Endothelial cell of umbilical vein (primary cell): ENCODE results near the gene MTHFR. TPM values are rescaled to one million over a fixed set of nuclear protein-coding genes. Genes with fewer than 3 reads are reported as not detected.
A peak's percentile ranks its signal among the peaks of the same experiment; 100 is the strongest.

Experiments
- BruUV-seq: library from RNA; stranded (reverse); fragments of 400-500 nt; replicated peaks from 2 replicates; lab custom pipeline; 2021; lab: Mats Ljungman, UMichigan
- CTCF ChIA-PET: fragments of 300-600, 350-600 bp; sonication (Branson Sonifier 250); formaldehyde crosslinking; loops from one replicate; lab custom pipeline; 2021; ENCODE audit warnings: antibody characterized with exemption, inconsistent platforms; lab: Charles Lee
- POLR2A ChIA-PET: fragments of 300-600, 350-600 bp; sonication (Branson Sonifier 250); formaldehyde crosslinking; loops from one replicate; lab custom pipeline; 2021; ENCODE audit warnings: antibody characterized with exemption, inconsistent platforms; lab: Charles Lee
- DNase-seq: peaks from one replicate; pipeline ENCODE4 v3.0.0-alpha.2; 2011; ENCODE audit warnings: low read depth, low spot score
- FAIRE-seq: peaks from 2 replicates; lab custom pipeline; 2011; peaks lifted over from hg19 to GRCh38; lab: Jason Lieb, UNC
- H2AFZ ChIP-seq: 2 replicates; pipeline ENCODE4 v1.6.0; 2012; ENCODE audit warnings: low read depth, low read length, control low read depth, inconsistent platforms
- H3K27ac ChIP-seq: 2 replicates; pipeline ENCODE4 v1.5.1; 2011; ENCODE audit warnings: low read depth, mild to moderate bottlenecking, control low read depth, low read length, moderate library complexity; ENCODE audit not compliant: insufficient read depth
- H3K27me3 ChIP-seq, 2 experiments: 2 replicates each; pipeline versions ENCODE4 v1.6.0 to v1.6.1; 2011; ENCODE audit warnings: low read length in 2 of 2, mixed read lengths in 1 of 2; ENCODE audit not compliant: control insufficient read depth in 2 of 2, insufficient read depth in 2 of 2
- H3K36me3 ChIP-seq, 2 experiments: 2 replicates in 1 of 2; 3 replicates in 1 of 2; pipeline ENCODE4 v1.5.1; 2011; ENCODE audit warnings: low read length in 2 of 2, mild to moderate bottlenecking in 1 of 2, moderate library complexity in 1 of 2; ENCODE audit not compliant: control insufficient read depth in 2 of 2, insufficient read depth in 2 of 2; ENCODE audit errors: extremely low read depth in 1 of 2
- H3K4me1 ChIP-seq: 3 replicates; pipeline ENCODE4 v1.5.1; 2011; ENCODE audit warnings: mild to moderate bottlenecking, low read length; ENCODE audit not compliant: control insufficient read depth, insufficient read depth; ENCODE audit errors: extremely low read depth
- H3K4me2 ChIP-seq: 2 replicates; pipeline ENCODE4 v1.6.1; 2011; ENCODE audit warnings: low read length, control low read depth, mixed read lengths; ENCODE audit not compliant: insufficient read depth
- H3K4me3 ChIP-seq, 3 experiments: fragments of 200-600 bp in 1 of 3; sonication (generic), shearing (Covaris generic) in 1 of 3; replicated peaks in 1 of 3; 2 replicates each; pipeline ENCODE4 v1.5.1; 2011 to 2016; ENCODE audit warnings: control low read depth in 3 of 3, low read length in 3 of 3, mild to moderate bottlenecking in 2 of 3, inconsistent platforms in 1 of 3, low read depth in 1 of 3, moderate library complexity in 1 of 3; ENCODE audit not compliant: insufficient read depth in 1 of 3
- H3K79me2 ChIP-seq: 2 replicates; pipeline ENCODE4 v1.6.0; 2012; ENCODE audit warnings: low read length, inconsistent platforms; ENCODE audit not compliant: control insufficient read depth, insufficient read depth
- H3K9ac ChIP-seq: replicated peaks from 2 replicates; pipeline ENCODE3; 2011; ENCODE audit warnings: low read length, control low read depth; ENCODE audit not compliant: insufficient read depth; ENCODE audit errors: extremely low read depth
- H3K9me1 ChIP-seq: replicated peaks from 3 replicates; pipeline ENCODE4 v1.6.0; 2011; ENCODE audit warnings: mild to moderate bottlenecking, low read length; ENCODE audit not compliant: control insufficient read depth, insufficient read depth; ENCODE audit errors: extremely low read depth
- H3K9me3 ChIP-seq: replicated peaks from 2 replicates; pipeline ENCODE4 v1.5.1; 2012; ENCODE audit warnings: low read length, inconsistent platforms; ENCODE audit not compliant: control insufficient read depth, insufficient read depth
- H4K20me1 ChIP-seq: replicated peaks from 2 replicates; pipeline ENCODE3; 2011; ENCODE audit warnings: mild to moderate bottlenecking, low read length; ENCODE audit not compliant: control insufficient read depth, insufficient read depth; ENCODE audit errors: extremely low read depth
- CTCF ChIP-seq, 2 donors: IDR thresholded peaks; 1 replicate in 1 of 2; 2 replicates in 1 of 2; pipeline ENCODE4 v1.5.1; 2011; ENCODE audit warnings: low read length in 2 of 2, mild to moderate bottlenecking in 2 of 2, moderate library complexity in 2 of 2, control low read depth in 1 of 2, inconsistent platforms in 1 of 2, low read depth in 1 of 2; ENCODE audit not compliant: insufficient read depth in 1 of 2; ENCODE audit errors: extremely low read depth in 1 of 2
- EZH2 ChIP-seq: IDR thresholded peaks from 2 replicates; pipeline ENCODE4 v1.6.1; 2012; ENCODE audit warnings: borderline replicate concordance, low read depth, mild to moderate bottlenecking, moderate library complexity, low read length, inconsistent platforms; ENCODE audit not compliant: severe bottlenecking
- FOS ChIP-seq: IDR thresholded peaks from 2 replicates; pipeline ENCODE4 v1.6.1; 2011; ENCODE audit warnings: mild to moderate bottlenecking, low read length, moderate library complexity, borderline replicate concordance; ENCODE audit not compliant: insufficient read depth
- GATA2 ChIP-seq: IDR thresholded peaks from 2 replicates; pipeline ENCODE4 v1.7.0; 2011; ENCODE audit warnings: low read depth, mild to moderate bottlenecking, moderate library complexity, mixed read lengths, low read length; ENCODE audit not compliant: insufficient read length, insufficient read depth
- JUN ChIP-seq: IDR thresholded peaks from 2 replicates; pipeline ENCODE4 v1.6.1; 2011; ENCODE audit warnings: borderline replicate concordance, low read depth; ENCODE audit not compliant: insufficient read length, insufficient read depth
- MYC ChIP-seq: IDR thresholded peaks from one replicate; pipeline ENCODE4 v1.6.1; 2011; ENCODE audit warnings: mild to moderate bottlenecking, low read depth, low read length
- POLR2A ChIP-seq: IDR thresholded peaks from 2 replicates; pipeline ENCODE4 v1.6.1; 2012; ENCODE audit warnings: low read depth, mild to moderate bottlenecking, control low read depth, low read length
- POLR2AphosphoS5 ChIP-seq: IDR thresholded peaks from 2 replicates; pipeline ENCODE4 v1.6.1; 2012; ENCODE audit warnings: low read depth, mild to moderate bottlenecking, control low read depth, low read length, moderate library complexity; ENCODE audit not compliant: insufficient read depth
- dilution Hi-C: fragments of 300-500 bp; cut with MboI; formaldehyde crosslinking; loops from one replicate; pipeline ENCODE4 v1.15.0; 2019; ENCODE audit warnings: low sequenced_read_pairs; ENCODE audit not compliant: extremely low pct_ligation_motif_present
- intact Hi-C: fragments of 100-400 bp; cut with micrococcal nuclease; formaldehyde crosslinking; loops from one replicate; pipeline ENCODE4 v1.10.0; 2022
- polyA plus RNA-seq, 4 experiments: library from polyadenylated mRNA; depleted of rRNA in 3 of 4; stranded (reverse) in 3 of 4; unstranded in 1 of 4; fragments of >200 nt; gene quantifications; 2 replicates each; pipeline versions ENCODE4 v1.2.1 to v1.2.3, GENCODE V29; 2011 to 2012; ENCODE audit warnings: missing spikeins in 1 of 4
- total RNA-seq: library from RNA; stranded (reverse); gene quantifications from 2 replicates; pipeline ENCODE4 v1.2.3, GENCODE V29; 2021
- TF ChIP-seq, protein P1 (sequence below): IDR thresholded peaks from 2 replicates; pipeline ENCODE4 v1.6.1; 2011; ENCODE audit not compliant: insufficient read depth, insufficient read length

The MTHFR gene
- total and polyA plus RNA-seq, 2 donors (not counting 3 experiments of a cell fraction or from before 2014, with no cell fraction given) = 13.8 to 25.3 TPM

- H3K27me3 ChIP-seq = no peaks in the 10 kb centered on the region
- CTCF ChIA-PET = interaction anchor here (1.1 to 1.9 kb wide), 9 partner anchors 10 to 157 kb away, joined by 3 to 13 read pairs (median 5); partner anchors contain the start of gene FBXO6
- BruUV-seq = no TSS peak
- dilution Hi-C loops = no loop called here
- TF ChIP-seq EZH2 (no peak), MYC (no peak), FOS (no peak), JUN (no peak), GATA2 (no peak), POLR2AphosphoS5 (no peak), POLR2A (no peak), CTCF (IDR thresholded peaks at IDR 0.05; ENCODE audit: extremely low read depth in 1 of 2, insufficient read depth in 1 of 2, low read depth in 1 of 2, low read length in 2 of 2) (no peak)
- TF ChIP-seq, protein P1, sequence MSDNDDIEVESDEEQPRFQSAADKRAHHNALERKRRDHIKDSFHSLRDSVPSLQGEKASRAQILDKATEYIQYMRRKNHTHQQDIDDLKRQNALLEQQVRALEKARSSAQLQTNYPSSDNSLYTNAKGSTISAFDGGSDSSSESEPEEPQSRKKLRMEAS = no peak
- peak overlapping the region; percentile 90 for H3K9ac ChIP-seq
- DNase-seq (no peak), FAIRE-seq (no peak)
- peaks cover 5 to 14% of the 10 kb centered on the region in 2 experiments for H3K36me3 ChIP-seq
- peak overlapping the region; percentile 100 for H3K4me2 ChIP-seq
- POLR2A ChIA-PET = interaction anchor here (1.6 to 2.0 kb wide), 2 partner anchors 9 to 101 kb away, joined by 11 to 12 read pairs; no protein-coding TSS in a partner anchor
- H3K4me1 ChIP-seq = peaks cover 47% of the 10 kb centered on the region
- peaks cover under 1% of the 10 kb centered on the region for H4K20me1 ChIP-seq
- H3K27ac ChIP-seq = peak overlapping the region; percentile 75
- peaks cover 49% of the 10 kb centered on the region for H3K79me2 ChIP-seq
- H2AFZ ChIP-seq = no peak overlapping the region
- peak overlapping the region; percentile 8 to 97 (median 93) for H3K4me3 ChIP-seq
- H3K9me3 ChIP-seq = no peaks in the 10 kb centered on the region
- H3K9me1 ChIP-seq = no peaks in the 10 kb centered on the region
- intact Hi-C loops = loop anchor here (10.0 kb wide), 1 partner anchor 532 kb away; the partner anchor contains the start of gene UBIAD1
These were observed 1.4 kb upstream of the MTHFR start for GRCh38 chr1:11807133-11807532.
